HCT116 (cell line): Measurements from ENCODE around the gene PLCB4. TPM values are rescaled to one million over a fixed set of nuclear protein-coding genes. Genes with fewer than 3 reads are reported as not detected.

Experiments
- ATAC-seq: fragments of 200-7000 bp; cut with Tn5 transposase; 2 replicates; pipeline ENCODE4 v1.9.1; 2020; ENCODE audit warnings: mild to moderate bottlenecking, moderate library complexity
- BruUV-seq: library from RNA; stranded (reverse); fragments of 400-500 nt; replicated peaks from 2 replicates; lab custom pipeline; 2021; lab: Mats Ljungman, UMichigan
- CTCF ChIA-PET: fragments of 300-600 bp; sonication (Branson Sonifier 250); formaldehyde crosslinking; loops from one replicate; lab custom pipeline; 2021; ENCODE audit warnings: antibody characterized with exemption; lab: Charles Lee
- POLR2A ChIA-PET: fragments of 300-600, 350-600 bp; sonication (Branson Sonifier 250); formaldehyde crosslinking; loops from one replicate; lab custom pipeline; 2021; ENCODE audit warnings: antibody characterized with exemption; lab: Charles Lee
- RAD21 ChIA-PET, 2 experiments: fragments of 300-600 bp; sonication (Branson Sonifier 250); formaldehyde crosslinking; loops; one replicate each; lab custom pipeline; 2023; ENCODE audit warnings: low total read pairs in 2 of 2; ENCODE audit not compliant: uncharacterized antibody in 2 of 2, unreplicated experiment in 2 of 2, low non-redundant PET in 1 of 2; lab: Charles Lee
- DNase-seq: peaks from one replicate; pipeline ENCODE4 v3.0.0-alpha.2; 2010; ENCODE audit warnings: low read depth, low spot score
- H2AFZ ChIP-seq: fragments of 200-600 bp; shearing (Covaris generic), sonication (generic); 2 replicates; pipeline ENCODE4 v1.6.1; 2017; ENCODE audit warnings: low read depth, mixed run types, mixed read lengths, antibody characterized with exemption, low read length; ENCODE audit not compliant: poor library complexity, severe bottlenecking
- H3K27ac ChIP-seq: 2 replicates; pipeline ENCODE4 v1.5.1; 2012; ENCODE audit warnings: low read depth, low read length
- H3K27me3 ChIP-seq: fragments of 200-600 bp; sonication (generic); 2 replicates; pipeline ENCODE4 v1.6.1; 2016; ENCODE audit warnings: mixed run types, low read length, mixed read lengths; ENCODE audit not compliant: insufficient read depth
- H3K36me3 ChIP-seq, 2 experiments: fragments of 200-500 bp in 1 of 2; fragments of 200-600 bp in 1 of 2; sonication (Bioruptor generic) in 1 of 2; sonication (generic) in 1 of 2; 2 replicates each; pipeline versions ENCODE4 v1.5.1 to v1.6.1; 2014 to 2016; ENCODE audit warnings: low read length in 2 of 2, inconsistent platforms in 1 of 2, mixed read lengths in 1 of 2, mixed run types in 1 of 2; ENCODE audit not compliant: insufficient read depth in 2 of 2, control insufficient read depth in 1 of 2
- H3K4me1 ChIP-seq, 2 experiments: fragments of 200-600 bp in 1 of 2; sonication (generic) in 1 of 2; 2 replicates each; pipeline versions ENCODE4 v1.5.1 to v1.6.1; 2012 to 2017; ENCODE audit warnings: low read length in 2 of 2, inconsistent platforms in 1 of 2, mild to moderate bottlenecking in 1 of 2, mixed read lengths in 1 of 2, mixed run types in 1 of 2, moderate library complexity in 1 of 2; ENCODE audit not compliant: insufficient read depth in 2 of 2, control insufficient read depth in 1 of 2
- H3K4me2 ChIP-seq: fragments of 200-600 bp; sonication (generic); 2 replicates; pipeline ENCODE4 v1.6.1; 2017; ENCODE audit warnings: mixed run types, low read length, mixed read lengths
- H3K4me3 ChIP-seq, 2 experiments: fragments of 200-600 bp in 1 of 2; sonication (generic) in 1 of 2; replicated peaks in 1 of 2; 2 replicates each; pipeline ENCODE4 v1.5.1; 2011 to 2016; ENCODE audit warnings: low read length in 2 of 2, control low read depth in 1 of 2, low read depth in 1 of 2, mild to moderate bottlenecking in 1 of 2, mixed read lengths in 1 of 2, mixed run types in 1 of 2
- H3K79me2 ChIP-seq: fragments of 200-600 bp; sonication (generic); 2 replicates; pipeline ENCODE4 v1.6.1; 2017; ENCODE audit warnings: mild to moderate bottlenecking, mixed run types, low read length, moderate library complexity, mixed read lengths; ENCODE audit not compliant: insufficient read depth
- H3K9ac ChIP-seq: fragments of 200-600 bp; sonication (generic); 2 replicates; pipeline ENCODE4 v1.6.1; 2016; ENCODE audit warnings: low read length, mixed read lengths
- H3K9me2 ChIP-seq: fragments of 200-600 bp; sonication (generic), shearing (Covaris generic); 2 replicates; pipeline ENCODE4 v1.6.1; 2017; ENCODE audit warnings: mixed run types, mild to moderate bottlenecking, moderate library complexity; ENCODE audit not compliant: insufficient read depth
- H3K9me3 ChIP-seq, 2 experiments: fragments of 200-500 bp in 1 of 2; fragments of 200-600 bp in 1 of 2; sonication (Bioruptor generic) in 1 of 2; sonication (generic) in 1 of 2; 2 replicates each; pipeline ENCODE4 v1.6.1; 2014 to 2017; ENCODE audit warnings: low read length in 2 of 2, mixed read lengths in 2 of 2, inconsistent platforms in 1 of 2, low read depth in 1 of 2, mild to moderate bottlenecking in 1 of 2, mixed run types in 1 of 2, moderate library complexity in 1 of 2; ENCODE audit not compliant: control insufficient read depth in 1 of 2, insufficient read depth in 1 of 2
- H4K20me1 ChIP-seq: fragments of 200-600 bp; sonication (generic), shearing (Covaris generic); 2 replicates; pipeline ENCODE4 v1.6.1; 2017; ENCODE audit warnings: mixed run types, mild to moderate bottlenecking, moderate library complexity; ENCODE audit not compliant: insufficient read depth
- CBX3 ChIP-seq: IDR thresholded peaks from 2 replicates; pipeline ENCODE4 v1.6.1; 2012; ENCODE audit warnings: low read depth
- CEBPB ChIP-seq: IDR thresholded peaks from 2 replicates; pipeline ENCODE4 v1.6.1; 2012; ENCODE audit warnings: low read depth
- EGR1 ChIP-seq: IDR thresholded peaks from 2 replicates; pipeline ENCODE4 v1.6.1; 2012; ENCODE audit warnings: low read depth
- ELF1 ChIP-seq: IDR thresholded peaks from 2 replicates; pipeline ENCODE4 v1.6.1; 2012; ENCODE audit warnings: low read depth, borderline replicate concordance
- EZH2 ChIP-seq: fragments of 200-600 bp; sonication (generic); IDR thresholded peaks from 2 replicates; pipeline ENCODE4 v1.6.1; 2017; ENCODE audit warnings: antibody characterized with exemption, mixed run types
- EZH2phosphoT487 ChIP-seq: fragments of 200-600 bp; IDR thresholded peaks from 2 replicates; pipeline ENCODE4 v1.6.1; 2018; ENCODE audit warnings: antibody characterized with exemption, borderline replicate concordance
- FOSL1 ChIP-seq: IDR thresholded peaks from 2 replicates; pipeline ENCODE4 v1.6.1; 2012; ENCODE audit warnings: low read depth
- JUND ChIP-seq: IDR thresholded peaks from 2 replicates; pipeline ENCODE4 v1.6.1; 2012
- POLR2A ChIP-seq: IDR thresholded peaks from 2 replicates; pipeline ENCODE4 v1.7.0; 2011; ENCODE audit warnings: borderline replicate concordance; ENCODE audit not compliant: insufficient read depth, insufficient read length; ENCODE audit errors: extremely low read depth
- POLR2AphosphoS5 ChIP-seq: IDR thresholded peaks from 2 replicates; pipeline ENCODE4 v1.6.1; 2011; ENCODE audit warnings: mild to moderate bottlenecking, low read depth, low read length, moderate library complexity
- SIN3A ChIP-seq: IDR thresholded peaks from 2 replicates; pipeline ENCODE4 v1.6.1; 2012; ENCODE audit warnings: low read depth
- TCF7L2 ChIP-seq: IDR thresholded peaks from 2 replicates; pipeline ENCODE4 v1.7.0; 2011; ENCODE audit warnings: borderline replicate concordance, inconsistent platforms; ENCODE audit not compliant: insufficient read depth, insufficient read length; ENCODE audit errors: extremely low read depth
- ZFX ChIP-seq: fragments of 450-650 bp; IDR thresholded peaks from 2 replicates; pipeline ENCODE4 v1.6.1; 2017
- ZNF274 ChIP-seq: fragments of 200-500 bp; sonication (Bioruptor generic); IDR thresholded peaks from 2 replicates; pipeline ENCODE4 v1.6.1; 2014; ENCODE audit warnings: mild to moderate bottlenecking, low read depth, low read length, inconsistent platforms
- intact Hi-C: fragments of 100-400 bp; cut with micrococcal nuclease; formaldehyde crosslinking; loops from 2 replicates; pipeline ENCODE4 v1.10.0; 2022
- total RNA-seq: library from RNA; stranded (reverse); gene quantifications from one replicate; pipeline ENCODE4 v1.2.1, GENCODE V29; 2021; ENCODE audit not compliant: unreplicated experiment
- TF ChIP-seq, protein P1 (sequence below): IDR thresholded peaks from 2 replicates; pipeline ENCODE4 v1.6.1; 2012
- TF ChIP-seq, protein P2 (sequence below), 3 experiments: fragments of 200-600 bp in 1 of 3; sonication (generic) in 1 of 3; IDR thresholded peaks in 2 of 3; conservative IDR thresholded peaks in 1 of 3; 2 replicates each; pipeline ENCODE4 v1.5.1; 2012 to 2017; ENCODE audit warnings: low read depth in 2 of 3, low read length in 2 of 3, antibody characterized with exemption in 1 of 3, borderline replicate concordance in 1 of 3, control low read depth in 1 of 3, mild to moderate bottlenecking in 1 of 3, mixed read lengths in 1 of 3, mixed run types in 1 of 3, moderate library complexity in 1 of 3; ENCODE audit not compliant: insufficient read depth in 1 of 3
- TF ChIP-seq, protein P3 (sequence below): IDR thresholded peaks from 2 replicates; pipeline ENCODE4 v1.6.1; 2012; ENCODE audit warnings: low read depth

The PLCB4 gene
- total RNA-seq, 1 experiment from 2014 or later = 2.5 TPM

DNA sequence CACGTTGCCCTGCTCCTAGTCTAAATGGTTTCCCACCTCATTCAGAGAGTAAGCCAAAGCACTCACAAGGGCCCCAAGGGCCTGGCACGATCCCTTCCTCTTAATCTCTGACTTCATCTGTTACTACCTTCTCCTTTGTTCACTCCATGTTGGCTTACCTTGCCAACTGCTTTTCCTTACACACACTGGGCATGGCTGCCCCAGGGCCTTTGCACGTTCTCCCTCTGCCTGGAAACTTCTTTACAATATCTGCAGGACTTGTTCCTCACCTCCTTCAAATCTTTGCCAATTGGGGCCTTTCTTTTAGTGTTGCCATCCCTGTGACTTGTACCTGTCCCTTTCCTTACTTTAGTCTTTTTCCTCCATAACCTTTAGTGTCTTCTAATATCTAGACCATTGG is 73.9 kb downstream of the PLCB4 start:
- no TSS peak for BruUV-seq
- ATAC-seq = no peak
- TF ChIP-seq POLR2A (no peak), ZNF274 (no peak), POLR2AphosphoS5 (no peak), ELF1 (no peak), FOSL1 (no peak), JUND (no peak), CEBPB (no peak)
- TF ChIP-seq, protein P1, sequence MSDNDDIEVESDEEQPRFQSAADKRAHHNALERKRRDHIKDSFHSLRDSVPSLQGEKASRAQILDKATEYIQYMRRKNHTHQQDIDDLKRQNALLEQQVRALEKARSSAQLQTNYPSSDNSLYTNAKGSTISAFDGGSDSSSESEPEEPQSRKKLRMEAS = no peak
- Histone ChIP-seq H3K4me3 (no peak overlapping the region), H3K9me3 (no peaks in the 10 kb centered on the region), H3K27ac (no peak overlapping the region), H3K36me3 (no peaks in the 10 kb centered on the region), H3K4me2 (no peak overlapping the region), H4K20me1 (no peaks in the 10 kb centered on the region), H3K9me2 (no peaks in the 10 kb centered on the region), H3K9ac (no peak overlapping the region), H3K4me1 (no peaks in the 10 kb centered on the region), H2AFZ (no peak overlapping the region), H3K27me3 (no peaks in the 10 kb centered on the region), H3K79me2 (no peaks in the 10 kb centered on the region)
- CTCF ChIA-PET = no interaction called here
- no peak for DNase-seq
- intact Hi-C loops = no loop called here
- POLR2A ChIA-PET = no interaction called here
- RAD21 ChIA-PET = no interaction called here

DNA sequence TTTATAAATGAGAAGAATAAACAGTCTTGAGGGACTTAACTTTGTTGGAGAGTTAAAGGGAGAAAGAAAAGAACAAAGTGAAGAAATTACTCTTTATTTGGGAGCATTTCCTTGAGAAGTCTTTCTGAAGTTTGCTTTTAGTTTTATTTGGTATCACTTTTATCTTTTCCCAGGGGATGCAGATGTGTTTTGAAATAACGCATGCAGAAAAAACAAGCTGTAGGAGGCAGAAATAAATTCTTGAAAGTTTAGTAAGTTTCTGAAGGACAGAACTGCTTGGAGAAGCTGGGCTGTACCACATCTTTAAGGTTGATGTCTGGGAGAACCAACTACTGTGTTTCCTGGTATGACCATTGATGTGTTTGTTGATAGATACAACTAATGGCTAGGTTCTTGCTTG is 75.0 kb downstream of the PLCB4 start:
- Histone ChIP-seq H3K4me3 (no peak overlapping the region), H3K36me3 (no peaks in the 10 kb centered on the region), H3K27me3 (no peaks in the 10 kb centered on the region), H3K9ac (no peak overlapping the region), H3K9me3 (no peaks in the 10 kb centered on the region), H3K27ac (no peak overlapping the region), H4K20me1 (no peaks in the 10 kb centered on the region), H3K9me2 (no peaks in the 10 kb centered on the region), H2AFZ (no peak overlapping the region), H3K4me1 (no peaks in the 10 kb centered on the region), H3K79me2 (no peaks in the 10 kb centered on the region), H3K4me2 (no peak overlapping the region)
- intact Hi-C loops = no loop called here
- no peak for DNase-seq
- ChIA-PET RAD21 (no interaction called here), CTCF (no interaction called here), POLR2A (no interaction called here)
- no peak for ATAC-seq
- TF ChIP-seq EZH2phosphoT487 (no peak), EZH2 (no peak), ZFX (no peak), EGR1 (no peak), ZNF274 (no peak), CBX3 (no peak), FOSL1 (no peak), TCF7L2 (no peak), SIN3A (no peak)
- TF ChIP-seq, protein P2, sequence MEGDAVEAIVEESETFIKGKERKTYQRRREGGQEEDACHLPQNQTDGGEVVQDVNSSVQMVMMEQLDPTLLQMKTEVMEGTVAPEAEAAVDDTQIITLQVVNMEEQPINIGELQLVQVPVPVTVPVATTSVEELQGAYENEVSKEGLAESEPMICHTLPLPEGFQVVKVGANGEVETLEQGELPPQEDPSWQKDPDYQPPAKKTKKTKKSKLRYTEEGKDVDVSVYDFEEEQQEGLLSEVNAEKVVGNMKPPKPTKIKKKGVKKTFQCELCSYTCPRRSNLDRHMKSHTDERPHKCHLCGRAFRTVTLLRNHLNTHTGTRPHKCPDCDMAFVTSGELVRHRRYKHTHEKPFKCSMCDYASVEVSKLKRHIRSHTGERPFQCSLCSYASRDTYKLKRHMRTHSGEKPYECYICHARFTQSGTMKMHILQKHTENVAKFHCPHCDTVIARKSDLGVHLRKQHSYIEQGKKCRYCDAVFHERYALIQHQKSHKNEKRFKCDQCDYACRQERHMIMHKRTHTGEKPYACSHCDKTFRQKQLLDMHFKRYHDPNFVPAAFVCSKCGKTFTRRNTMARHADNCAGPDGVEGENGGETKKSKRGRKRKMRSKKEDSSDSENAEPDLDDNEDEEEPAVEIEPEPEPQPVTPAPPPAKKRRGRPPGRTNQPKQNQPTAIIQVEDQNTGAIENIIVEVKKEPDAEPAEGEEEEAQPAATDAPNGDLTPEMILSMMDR (IDR thresholded peaks at IDR 0.05 in 2 of 3, conservative IDR thresholded peaks at IDR 0.05 in 1 of 3; ENCODE audit: borderline replicate concordance in 1 of 3, insufficient read depth in 1 of 3, low read depth in 2 of 3, low read length in 2 of 3) = no peak
- TF ChIP-seq, protein P3, sequence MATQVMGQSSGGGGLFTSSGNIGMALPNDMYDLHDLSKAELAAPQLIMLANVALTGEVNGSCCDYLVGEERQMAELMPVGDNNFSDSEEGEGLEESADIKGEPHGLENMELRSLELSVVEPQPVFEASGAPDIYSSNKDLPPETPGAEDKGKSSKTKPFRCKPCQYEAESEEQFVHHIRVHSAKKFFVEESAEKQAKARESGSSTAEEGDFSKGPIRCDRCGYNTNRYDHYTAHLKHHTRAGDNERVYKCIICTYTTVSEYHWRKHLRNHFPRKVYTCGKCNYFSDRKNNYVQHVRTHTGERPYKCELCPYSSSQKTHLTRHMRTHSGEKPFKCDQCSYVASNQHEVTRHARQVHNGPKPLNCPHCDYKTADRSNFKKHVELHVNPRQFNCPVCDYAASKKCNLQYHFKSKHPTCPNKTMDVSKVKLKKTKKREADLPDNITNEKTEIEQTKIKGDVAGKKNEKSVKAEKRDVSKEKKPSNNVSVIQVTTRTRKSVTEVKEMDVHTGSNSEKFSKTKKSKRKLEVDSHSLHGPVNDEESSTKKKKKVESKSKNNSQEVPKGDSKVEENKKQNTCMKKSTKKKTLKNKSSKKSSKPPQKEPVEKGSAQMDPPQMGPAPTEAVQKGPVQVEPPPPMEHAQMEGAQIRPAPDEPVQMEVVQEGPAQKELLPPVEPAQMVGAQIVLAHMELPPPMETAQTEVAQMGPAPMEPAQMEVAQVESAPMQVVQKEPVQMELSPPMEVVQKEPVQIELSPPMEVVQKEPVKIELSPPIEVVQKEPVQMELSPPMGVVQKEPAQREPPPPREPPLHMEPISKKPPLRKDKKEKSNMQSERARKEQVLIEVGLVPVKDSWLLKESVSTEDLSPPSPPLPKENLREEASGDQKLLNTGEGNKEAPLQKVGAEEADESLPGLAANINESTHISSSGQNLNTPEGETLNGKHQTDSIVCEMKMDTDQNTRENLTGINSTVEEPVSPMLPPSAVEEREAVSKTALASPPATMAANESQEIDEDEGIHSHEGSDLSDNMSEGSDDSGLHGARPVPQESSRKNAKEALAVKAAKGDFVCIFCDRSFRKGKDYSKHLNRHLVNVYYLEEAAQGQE = no peak
- TF ChIP-seq, protein P1 = no peak
- BruUV-seq = no TSS peak
